ENCODE results near the gene AUTS2. TPM values are rescaled to one million over a fixed set of nuclear protein-coding genes. Genes with fewer than 3 reads are reported as not detected.

AUTS2 gene
- total RNA-seq, 3 donors from 2014 or later = 31.5 to 94.3 (median 81.3) TPM

GRCh38 chr7:69759373-69759772 lies 161.1 kb downstream of the AUTS2 start:
- no peak overlapping the region for H3K4me3 ChIP-seq
- no peak for DNase-seq (ENCODE audit: low spot score in 2 of 2)
- peaks cover 0 to 3% of the 10 kb centered on the region in 2 donors for H3K4me1 ChIP-seq
- H3K27ac ChIP-seq = no peak overlapping the region
- TF ChIP-seq POLR2AphosphoS5 (IDR thresholded peaks at IDR 0.05) = no peak
- TF ChIP-seq, protein P1, sequence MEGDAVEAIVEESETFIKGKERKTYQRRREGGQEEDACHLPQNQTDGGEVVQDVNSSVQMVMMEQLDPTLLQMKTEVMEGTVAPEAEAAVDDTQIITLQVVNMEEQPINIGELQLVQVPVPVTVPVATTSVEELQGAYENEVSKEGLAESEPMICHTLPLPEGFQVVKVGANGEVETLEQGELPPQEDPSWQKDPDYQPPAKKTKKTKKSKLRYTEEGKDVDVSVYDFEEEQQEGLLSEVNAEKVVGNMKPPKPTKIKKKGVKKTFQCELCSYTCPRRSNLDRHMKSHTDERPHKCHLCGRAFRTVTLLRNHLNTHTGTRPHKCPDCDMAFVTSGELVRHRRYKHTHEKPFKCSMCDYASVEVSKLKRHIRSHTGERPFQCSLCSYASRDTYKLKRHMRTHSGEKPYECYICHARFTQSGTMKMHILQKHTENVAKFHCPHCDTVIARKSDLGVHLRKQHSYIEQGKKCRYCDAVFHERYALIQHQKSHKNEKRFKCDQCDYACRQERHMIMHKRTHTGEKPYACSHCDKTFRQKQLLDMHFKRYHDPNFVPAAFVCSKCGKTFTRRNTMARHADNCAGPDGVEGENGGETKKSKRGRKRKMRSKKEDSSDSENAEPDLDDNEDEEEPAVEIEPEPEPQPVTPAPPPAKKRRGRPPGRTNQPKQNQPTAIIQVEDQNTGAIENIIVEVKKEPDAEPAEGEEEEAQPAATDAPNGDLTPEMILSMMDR (IDR thresholded peaks at IDR 0.05) = no peak
- TF ChIP-seq POLR2A (IDR thresholded peaks at IDR 0.05) = no peak
- intact Hi-C loops (cut with DNase I; ENCODE audit: low total_unique reads) = no loop called here
- H3K36me3 ChIP-seq = no peaks in the 10 kb centered on the region
- no peaks in the 10 kb centered on the region for H3K27me3 ChIP-seq
- no peaks in the 10 kb centered on the region for H3K9me3 ChIP-seq

GRCh38 chr7:69761290-69761922 lies 163.1 kb downstream of the AUTS2 start:
- Histone ChIP-seq H3K4me1 (peaks cover 0 to 3% of the 10 kb centered on the region in 2 donors), H3K4me3 (no peak overlapping the region), H3K9me3 (no peaks in the 10 kb centered on the region), H3K27ac (no peak overlapping the region), H3K36me3 (no peaks in the 10 kb centered on the region), H3K27me3 (no peaks in the 10 kb centered on the region)
- no peak for DNase-seq (ENCODE audit: low spot score in 2 of 2)
- intact Hi-C loops (cut with DNase I; ENCODE audit: low total_unique reads) = no loop called here
- TF ChIP-seq POLR2AphosphoS5 (IDR thresholded peaks at IDR 0.05) (no peak), POLR2A (IDR thresholded peaks at IDR 0.05) (no peak)
- TF ChIP-seq, protein P1 (IDR thresholded peaks at IDR 0.05) = no peak

DNA sequence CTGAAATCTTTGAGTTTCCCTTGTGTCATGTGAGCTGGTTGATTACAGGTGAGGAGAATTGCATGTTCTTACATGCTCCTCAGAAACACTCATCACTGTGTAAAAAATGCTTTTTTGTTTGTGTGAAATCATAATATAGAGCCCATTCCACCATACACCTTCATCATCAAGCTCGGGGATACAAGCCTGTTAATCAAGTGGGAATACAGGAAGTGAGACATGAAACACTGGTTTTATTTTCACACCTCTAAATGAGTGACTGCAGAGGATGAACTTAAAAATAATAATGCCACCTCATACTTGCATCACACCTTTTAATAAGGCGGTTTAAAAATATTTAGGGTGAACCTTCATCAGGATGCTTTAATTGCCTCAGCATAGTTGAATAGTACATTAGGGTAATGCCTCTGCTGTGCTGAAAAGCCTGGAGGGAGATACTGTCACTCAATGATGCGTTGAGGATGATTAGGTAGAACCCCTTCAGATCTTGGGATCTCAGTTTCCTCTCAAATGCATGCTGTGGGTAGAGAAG lies 164.6 kb downstream of the AUTS2 start:
- intact Hi-C loops (cut with DNase I; ENCODE audit: low total_unique reads) = no loop called here
- no peak for DNase-seq (ENCODE audit: low spot score in 2 of 2)
- Histone ChIP-seq H3K27ac (no peak overlapping the region), H3K9me3 (no peaks in the 10 kb centered on the region), H3K4me3 (no peak overlapping the region), H3K4me1 (peaks cover 0 to 2% of the 10 kb centered on the region in 2 donors), H3K36me3 (no peaks in the 10 kb centered on the region), H3K27me3 (no peaks in the 10 kb centered on the region)
- no peak for TF ChIP-seq POLR2A (IDR thresholded peaks at IDR 0.05)
- TF ChIP-seq, protein P1 (IDR thresholded peaks at IDR 0.05) = no peak
- TF ChIP-seq POLR2AphosphoS5 (IDR thresholded peaks at IDR 0.05) = no peak

- no peaks in the 10 kb centered on the region for H3K27me3 ChIP-seq
- no peaks in the 10 kb centered on the region for H3K4me1 ChIP-seq
- intact Hi-C loops (cut with DNase I; ENCODE audit: low total_unique reads) = no loop called here
Observed at GRCh38 chr7:69763513-69763912, 165.2 kb downstream of the AUTS2 start.

DNA sequence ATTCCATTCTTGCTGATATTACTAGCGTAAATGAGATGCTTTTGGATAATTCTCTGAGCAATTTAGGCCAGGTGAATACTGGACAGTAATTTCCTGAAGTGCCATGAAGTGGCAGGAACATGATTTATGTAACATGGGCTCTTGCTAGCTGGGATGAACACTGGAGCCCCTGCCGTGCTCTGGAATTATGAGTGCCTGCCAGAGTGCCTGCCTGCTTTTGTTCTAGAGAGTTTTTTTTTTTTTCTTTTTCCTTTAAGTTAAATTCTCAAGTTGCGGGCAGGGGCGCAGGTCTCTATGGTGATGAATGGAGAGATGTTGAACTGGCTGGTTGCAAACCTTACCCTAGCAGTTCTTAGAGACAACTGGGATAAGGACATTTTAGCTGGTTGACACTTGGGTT lies 165.9 kb downstream of the AUTS2 start:
- TF ChIP-seq POLR2AphosphoS5 (IDR thresholded peaks at IDR 0.05) (no peak), POLR2A (IDR thresholded peaks at IDR 0.05) (no peak)
- TF ChIP-seq, protein P1 (IDR thresholded peaks at IDR 0.05) = no peak
- Histone ChIP-seq H3K4me1 (peaks cover 0 to 5% of the 10 kb centered on the region in 2 donors), H3K4me3 (no peak overlapping the region), H3K27ac (no peak overlapping the region), H3K9me3 (no peaks in the 10 kb centered on the region), H3K27me3 (no peaks in the 10 kb centered on the region), H3K36me3 (no peaks in the 10 kb centered on the region)
- DNase-seq (ENCODE audit: low spot score in 2 of 2) = no peak
- intact Hi-C loops (cut with DNase I; ENCODE audit: low total_unique reads) = no loop called here

More at GRCh38 chr7:69763513-69763912, 165.2 kb downstream of the AUTS2 start:
- TF ChIP-seq POLR2A (IDR thresholded peaks at IDR 0.05) (no peak), POLR2AphosphoS5 (IDR thresholded peaks at IDR 0.05) (no peak)
- TF ChIP-seq, protein P1 (IDR thresholded peaks at IDR 0.05) = no peak
- Histone ChIP-seq H3K36me3 (no peaks in the 10 kb centered on the region), H3K4me3 (no peak overlapping the region), H3K9me3 (no peaks in the 10 kb centered on the region), H3K27ac (no peak overlapping the region)
- DNase-seq (ENCODE audit: low spot score in 2 of 2) = no peak

All from breast epithelium (tissue), 4 donors.